Colonic mucosa (tissue), 4 donors: ENCODE results near the gene LRRK1. TPM values are rescaled to one million over a fixed set of nuclear protein-coding genes. Genes with fewer than 3 reads are reported as not detected.

ENCODE experiments used
- DNase-seq: peaks from one replicate; pipeline ENCODE4 v3.0.0-alpha.2; 2020
- H3K27ac ChIP-seq: fragments of 200-600 bp; one replicate; pipeline ENCODE4 v1.8.0; 2021
- H3K27me3 ChIP-seq: fragments of 200-600 bp; one replicate; pipeline ENCODE4 v1.8.0; 2021
- H3K36me3 ChIP-seq: fragments of 200-600 bp; one replicate; pipeline ENCODE4 v1.8.0; 2021
- H3K4me1 ChIP-seq: fragments of 200-600 bp; one replicate; pipeline ENCODE4 v1.8.0; 2021; ENCODE audit warnings: mild to moderate bottlenecking
- H3K4me3 ChIP-seq: fragments of 200-600 bp; one replicate; pipeline ENCODE4 v1.8.0; 2021
- H3K9ac ChIP-seq, 2 donors: one replicate each; pipeline ENCODE4 v1.7.0; 2013; ENCODE audit warnings: control low read depth in 2 of 2, low read depth in 2 of 2, low read length in 2 of 2
- H3K9me3 ChIP-seq: fragments of 200-600 bp; one replicate; pipeline ENCODE4 v1.8.0; 2021
- intact Hi-C: fragments of 100-400 bp; cut with DNase I; formaldehyde crosslinking; loops from one replicate; pipeline ENCODE4 v1.14.1; 2022
- total RNA-seq, 2 donors: library from RNA; stranded (reverse); fragmentation: NEBNext Ultra II Directional in 1 of 2; extraction: Animal tissue kit (Norgen Biotek cat#: 25700) in 1 of 2; gene quantifications; one replicate each; pipeline ENCODE4 v1.2.1, GENCODE V29; 2021
- TF ChIP-seq, protein P1 (sequence below): fragments of 200-600 bp; IDR thresholded peaks from one replicate; pipeline ENCODE4 v1.8.0; 2022; ENCODE audit warnings: antibody characterized with exemption, mild to moderate bottlenecking
- donor health status: healthy.
- donor health status: DM: no; HTN: no; CAD: no.
- donor health status: DM: no; HTN: no; CAD: no.

Gene LRRK1
- total RNA-seq, 2 donors from 2014 or later = 29.6 to 36.0 TPM

DNA sequence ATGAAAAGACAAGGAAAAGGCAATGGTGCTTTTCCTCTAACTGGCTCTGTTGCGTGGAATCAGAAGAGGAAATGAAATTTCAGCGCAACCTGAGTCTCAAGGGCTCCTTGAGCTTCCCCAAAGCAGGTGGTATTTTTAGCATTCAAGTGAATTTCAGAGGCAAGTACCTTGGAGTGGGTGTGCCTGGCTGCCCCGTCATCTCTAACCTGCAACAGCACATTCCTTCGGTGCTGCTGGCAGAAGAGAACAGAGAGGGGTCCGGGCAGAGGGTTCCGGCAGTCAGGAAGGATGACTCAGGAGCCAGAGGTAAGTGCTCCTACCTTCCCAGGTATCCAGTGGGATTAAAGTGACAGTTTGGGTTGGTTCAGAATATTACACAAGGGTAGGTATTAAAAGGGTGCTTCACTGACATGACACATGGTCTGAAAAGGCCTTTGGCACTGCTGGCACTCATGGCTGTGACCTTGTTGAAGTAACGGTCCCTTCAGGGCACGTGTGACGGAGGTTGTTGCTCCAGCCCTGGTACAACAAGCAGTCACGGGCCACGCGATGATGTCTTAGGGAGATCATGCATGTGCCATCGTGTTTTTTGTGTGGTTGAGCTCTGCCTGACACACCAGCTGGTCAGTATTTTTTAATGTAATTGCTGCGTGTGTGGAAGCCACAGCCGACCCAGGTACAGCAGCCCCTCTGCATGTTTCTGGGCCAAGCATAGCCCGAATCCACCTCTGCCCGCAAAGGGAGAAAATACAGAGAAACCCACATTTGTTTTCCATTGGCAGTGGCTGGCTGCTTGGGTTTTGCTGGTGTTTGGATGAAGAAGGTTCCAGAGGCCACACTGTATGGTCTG is 75.7 kb downstream of the LRRK1 start:
- DNase-seq = no peak
- no peaks in the 10 kb centered on the region for H3K27me3 ChIP-seq

DNA sequence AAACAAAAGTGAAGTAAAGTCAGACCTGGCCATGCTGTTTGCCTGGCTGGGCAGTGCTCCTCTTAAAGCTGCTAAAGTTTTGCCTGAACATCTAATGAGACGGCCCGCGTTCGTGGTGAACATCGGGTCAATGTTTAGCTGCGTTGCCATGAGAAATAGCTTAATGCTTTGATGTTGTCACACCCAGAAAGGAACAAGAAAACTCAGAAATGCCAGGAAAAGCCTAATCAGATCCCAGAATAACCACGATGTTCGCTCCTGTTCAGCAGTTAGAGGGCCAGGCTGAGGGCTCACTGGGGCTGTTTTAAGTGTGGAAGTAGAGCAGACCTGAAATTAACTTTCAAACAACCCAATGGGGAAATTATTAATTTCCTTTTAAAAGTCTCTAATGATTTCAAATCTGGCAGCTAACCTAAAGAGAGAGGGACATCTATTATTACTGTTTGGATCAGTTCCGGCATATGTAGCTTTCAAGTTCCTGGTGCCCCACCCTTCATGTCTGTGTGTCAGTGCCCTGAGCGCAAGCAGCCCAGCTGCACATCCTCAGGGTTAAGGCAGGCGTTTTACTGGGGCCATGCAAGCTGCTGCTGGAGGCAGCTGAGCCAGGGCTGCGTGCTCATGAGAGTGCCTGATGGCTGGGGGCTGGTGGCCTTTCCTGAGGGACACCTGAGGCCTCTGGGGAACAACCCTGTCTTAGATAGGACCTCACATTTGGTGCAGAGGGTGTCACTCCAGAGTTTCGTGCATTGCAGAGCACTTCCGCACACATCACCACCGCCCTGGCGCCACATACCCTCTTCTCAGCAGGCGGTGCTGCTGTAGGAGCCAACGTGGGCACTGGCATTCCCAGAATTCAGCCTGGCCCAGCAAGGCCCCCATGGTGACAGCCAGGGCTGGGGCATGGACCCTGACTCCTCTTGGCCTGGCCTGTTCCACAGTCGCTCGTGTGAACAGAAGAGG is 76.6 kb downstream of the LRRK1 start:
- Histone ChIP-seq H3K27ac (no peak overlapping the region), H3K4me3 (no peak overlapping the region), H3K9ac (no peak overlapping the region), H3K27me3 (no peaks in the 10 kb centered on the region), H3K4me1 (no peaks in the 10 kb centered on the region), H3K36me3 (no peaks in the 10 kb centered on the region), H3K9me3 (no peaks in the 10 kb centered on the region)
- intact Hi-C loops = no loop called here
- TF ChIP-seq, protein P1, sequence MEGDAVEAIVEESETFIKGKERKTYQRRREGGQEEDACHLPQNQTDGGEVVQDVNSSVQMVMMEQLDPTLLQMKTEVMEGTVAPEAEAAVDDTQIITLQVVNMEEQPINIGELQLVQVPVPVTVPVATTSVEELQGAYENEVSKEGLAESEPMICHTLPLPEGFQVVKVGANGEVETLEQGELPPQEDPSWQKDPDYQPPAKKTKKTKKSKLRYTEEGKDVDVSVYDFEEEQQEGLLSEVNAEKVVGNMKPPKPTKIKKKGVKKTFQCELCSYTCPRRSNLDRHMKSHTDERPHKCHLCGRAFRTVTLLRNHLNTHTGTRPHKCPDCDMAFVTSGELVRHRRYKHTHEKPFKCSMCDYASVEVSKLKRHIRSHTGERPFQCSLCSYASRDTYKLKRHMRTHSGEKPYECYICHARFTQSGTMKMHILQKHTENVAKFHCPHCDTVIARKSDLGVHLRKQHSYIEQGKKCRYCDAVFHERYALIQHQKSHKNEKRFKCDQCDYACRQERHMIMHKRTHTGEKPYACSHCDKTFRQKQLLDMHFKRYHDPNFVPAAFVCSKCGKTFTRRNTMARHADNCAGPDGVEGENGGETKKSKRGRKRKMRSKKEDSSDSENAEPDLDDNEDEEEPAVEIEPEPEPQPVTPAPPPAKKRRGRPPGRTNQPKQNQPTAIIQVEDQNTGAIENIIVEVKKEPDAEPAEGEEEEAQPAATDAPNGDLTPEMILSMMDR = no peak
- peak; percentile 22 for DNase-seq

More for the DNA sequence above, 75.7 kb downstream of the LRRK1 start:
- no peak overlapping the region for H3K9ac ChIP-seq
- intact Hi-C loops = no loop called here
- H3K9me3 ChIP-seq = no peaks in the 10 kb centered on the region
- H3K4me1 ChIP-seq = no peaks in the 10 kb centered on the region
- no peaks in the 10 kb centered on the region for H3K36me3 ChIP-seq
- TF ChIP-seq, protein P1 = no peak
- H3K27ac ChIP-seq = no peak overlapping the region
- H3K4me3 ChIP-seq = no peak overlapping the region

DNA sequence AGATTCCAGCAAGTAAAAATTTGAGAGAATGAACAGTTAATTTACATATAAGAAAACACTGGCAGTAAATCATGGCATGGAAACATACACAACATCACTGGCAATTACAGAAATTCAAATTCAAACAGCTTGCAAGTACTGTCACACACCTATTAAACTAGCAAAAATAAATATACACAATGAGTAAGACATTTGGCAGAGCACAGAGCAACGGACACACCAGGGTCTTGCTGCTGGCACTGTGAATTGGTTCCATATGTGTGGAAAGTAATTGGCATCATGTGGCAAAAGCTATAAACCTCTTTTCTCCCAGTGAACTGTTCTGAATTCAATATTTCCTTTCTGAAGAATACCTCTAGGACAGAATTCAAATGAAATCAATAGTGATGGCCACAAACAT is 78.3 kb downstream of the LRRK1 start:
- no peak overlapping the region for H3K4me3 ChIP-seq
- H3K9me3 ChIP-seq = no peaks in the 10 kb centered on the region
- no peaks in the 10 kb centered on the region for H3K36me3 ChIP-seq
- peak overlapping the region; percentile 28 for H3K27ac ChIP-seq
- intact Hi-C loops = no loop called here
- no peak overlapping the region for H3K9ac ChIP-seq
- H3K27me3 ChIP-seq = no peaks in the 10 kb centered on the region
- TF ChIP-seq, protein P1 = no peak
- DNase-seq = peak; percentile 21
- H3K4me1 ChIP-seq = no peaks in the 10 kb centered on the region

DNA sequence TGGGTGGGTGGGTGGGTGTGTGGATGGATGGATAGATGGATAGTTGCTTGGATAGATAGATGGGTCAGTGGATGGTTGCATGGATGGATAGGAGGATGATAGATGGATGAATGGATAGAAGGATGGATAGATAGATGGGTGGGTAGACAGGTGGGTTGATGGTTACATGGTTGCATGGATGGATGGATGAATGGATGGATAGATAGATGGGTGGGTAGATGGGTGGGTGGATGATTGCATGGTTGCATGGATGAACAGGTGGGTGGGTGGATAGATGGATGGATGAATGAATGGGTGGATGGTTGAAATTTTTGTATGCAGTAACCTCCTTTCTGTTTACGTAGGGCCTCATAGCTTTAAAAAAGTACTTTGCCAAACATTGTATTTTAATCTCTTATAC is 79.5 kb downstream of the LRRK1 start:
- TF ChIP-seq, protein P1 = no peak
- Histone ChIP-seq H3K4me3 (no peak overlapping the region), H3K27me3 (no peaks in the 10 kb centered on the region), H3K9ac (no peak overlapping the region), H3K36me3 (no peaks in the 10 kb centered on the region), H3K9me3 (no peaks in the 10 kb centered on the region), H3K27ac (no peak overlapping the region), H3K4me1 (no peaks in the 10 kb centered on the region)
- intact Hi-C loops = no loop called here
- DNase-seq = no peak

DNA sequence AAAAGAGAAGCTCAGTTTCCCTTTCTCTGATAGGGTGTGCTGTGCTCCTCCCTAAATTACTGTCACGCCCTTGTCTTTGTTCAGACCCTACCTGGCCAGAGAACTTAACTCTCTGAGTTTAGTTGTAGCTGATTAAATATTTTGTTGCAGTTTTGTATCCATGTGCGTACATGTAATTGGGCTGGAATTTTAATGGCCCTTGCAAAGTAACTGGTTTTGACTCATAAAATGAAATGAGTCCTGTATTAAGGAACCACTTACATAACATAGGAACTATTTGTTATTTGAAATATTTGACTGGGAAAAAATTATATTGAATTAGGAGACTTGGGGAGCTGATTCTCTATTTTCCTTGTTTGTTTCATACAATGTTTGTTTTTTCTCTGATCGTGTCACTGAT is 80.2 kb downstream of the LRRK1 start:
- H3K9me3 ChIP-seq = no peaks in the 10 kb centered on the region
- H3K27ac ChIP-seq = no peak overlapping the region
- H3K27me3 ChIP-seq = no peaks in the 10 kb centered on the region
- no peak for DNase-seq
- no peaks in the 10 kb centered on the region for H3K36me3 ChIP-seq
- H3K4me1 ChIP-seq = no peaks in the 10 kb centered on the region
- intact Hi-C loops = no loop called here
- H3K9ac ChIP-seq = no peak overlapping the region
- TF ChIP-seq, protein P1 = no peak
- H3K4me3 ChIP-seq = no peak overlapping the region
